ENCODE results near the gene RAB3IP.

Gene RAB3IP, protein sequence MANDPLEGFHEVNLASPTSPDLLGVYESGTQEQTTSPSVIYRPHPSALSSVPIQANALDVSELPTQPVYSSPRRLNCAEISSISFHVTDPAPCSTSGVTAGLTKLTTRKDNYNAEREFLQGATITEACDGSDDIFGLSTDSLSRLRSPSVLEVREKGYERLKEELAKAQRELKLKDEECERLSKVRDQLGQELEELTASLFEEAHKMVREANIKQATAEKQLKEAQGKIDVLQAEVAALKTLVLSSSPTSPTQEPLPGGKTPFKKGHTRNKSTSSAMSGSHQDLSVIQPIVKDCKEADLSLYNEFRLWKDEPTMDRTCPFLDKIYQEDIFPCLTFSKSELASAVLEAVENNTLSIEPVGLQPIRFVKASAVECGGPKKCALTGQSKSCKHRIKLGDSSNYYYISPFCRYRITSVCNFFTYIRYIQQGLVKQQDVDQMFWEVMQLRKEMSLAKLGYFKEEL

DNA sequence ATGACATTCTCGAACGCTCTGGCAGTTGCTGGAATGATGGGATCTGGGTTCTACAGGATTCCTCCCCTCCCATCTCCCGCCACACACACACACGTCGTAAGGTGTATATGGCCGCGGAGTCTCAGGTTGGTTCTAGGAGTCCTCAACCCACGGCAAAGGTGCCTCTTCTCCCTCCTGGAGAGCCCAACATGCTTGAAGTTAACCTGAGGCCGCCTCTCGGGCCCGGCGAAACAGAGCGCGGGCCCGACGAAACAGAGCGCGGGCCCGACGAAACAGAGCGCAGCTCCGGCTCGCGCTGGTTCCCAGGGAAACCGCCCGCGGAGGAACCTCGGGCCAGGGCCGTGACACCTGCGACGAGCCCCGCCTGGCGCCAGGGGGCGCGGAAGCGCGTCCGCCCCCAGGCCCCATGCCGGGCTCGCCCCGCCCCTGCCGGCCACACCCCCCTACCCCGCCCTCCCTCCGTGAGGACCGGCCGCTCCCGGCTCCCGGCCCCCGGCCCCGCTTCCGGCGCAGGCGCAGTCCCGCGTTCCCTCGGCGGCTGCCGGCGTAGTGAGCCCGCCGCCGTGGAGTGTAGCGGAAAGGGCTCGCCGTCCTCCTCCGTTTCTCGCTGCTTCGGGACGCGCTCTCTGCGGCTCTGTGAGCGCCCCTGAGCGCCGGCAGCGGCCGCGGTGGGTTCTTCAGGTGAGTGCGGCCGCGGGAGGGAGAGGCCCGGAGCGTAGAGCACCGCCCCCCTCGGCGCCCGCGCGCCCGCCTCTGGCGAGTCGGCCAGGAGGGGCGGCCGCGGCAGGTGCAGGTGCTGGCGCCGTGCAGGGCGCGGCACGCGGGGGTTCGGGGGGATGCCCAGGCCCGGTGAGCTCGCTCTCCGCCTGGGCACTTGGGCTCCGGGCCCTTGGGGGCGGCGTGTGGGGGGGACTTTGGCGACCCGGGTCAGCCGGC lies at the start of gene RAB3IP:
TSS of gene RAB3IP (plus strand) at position 510 of the 936 bp plus-strand sequence. CDS start 16,549 bp downstream, outside the sequence.
- DNase-seq (ENCODE audit: low spot score): peak; percentile 98

DNA sequence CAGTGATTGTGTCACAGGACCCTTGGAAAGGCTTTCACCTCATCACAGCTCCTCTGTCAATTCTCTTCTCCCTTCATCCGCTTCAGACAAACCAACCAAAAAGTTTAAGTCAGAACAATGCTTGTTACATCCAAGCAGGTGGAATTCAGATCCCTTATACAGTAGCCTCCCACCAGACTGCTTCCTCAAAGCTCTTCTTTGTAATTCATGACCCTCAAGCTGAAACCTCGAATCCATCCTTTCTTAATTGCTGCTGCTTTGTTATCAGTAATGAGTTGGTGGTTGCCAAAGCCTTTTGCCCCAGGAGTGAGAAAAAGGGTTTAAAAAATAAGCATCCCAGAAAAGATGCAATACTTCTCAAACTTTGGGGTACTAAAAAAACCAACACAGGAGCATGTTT lies 49.0 kb upstream of the RAB3IP start:
- peak; percentile 32 for DNase-seq (ENCODE audit: low spot score)

DNA sequence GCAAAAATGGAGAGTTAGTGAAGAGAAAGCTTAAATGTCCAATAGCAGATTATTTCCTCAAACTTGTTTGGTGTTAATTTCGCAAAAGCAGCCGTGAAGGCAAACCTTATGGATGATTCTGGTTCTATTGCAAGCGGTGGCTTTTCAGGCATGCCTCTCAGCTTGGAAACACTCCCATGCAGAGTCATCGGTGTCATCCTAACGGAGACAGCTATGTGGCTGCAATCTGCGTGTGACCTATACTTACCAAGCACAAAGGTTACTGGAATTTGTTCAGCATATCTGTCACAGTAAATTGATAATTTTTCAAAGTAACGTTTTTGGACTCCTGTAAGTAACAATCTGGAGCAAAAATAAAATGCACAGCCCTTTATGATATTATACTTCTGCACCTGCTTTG lies 44.5 kb upstream of the RAB3IP start:
- no peak for DNase-seq (ENCODE audit: low spot score)

GRCh38 chr12:69698054-69698453 lies 40.6 kb upstream of the RAB3IP start:
- DNase-seq (ENCODE audit: low spot score): no peak

DNA sequence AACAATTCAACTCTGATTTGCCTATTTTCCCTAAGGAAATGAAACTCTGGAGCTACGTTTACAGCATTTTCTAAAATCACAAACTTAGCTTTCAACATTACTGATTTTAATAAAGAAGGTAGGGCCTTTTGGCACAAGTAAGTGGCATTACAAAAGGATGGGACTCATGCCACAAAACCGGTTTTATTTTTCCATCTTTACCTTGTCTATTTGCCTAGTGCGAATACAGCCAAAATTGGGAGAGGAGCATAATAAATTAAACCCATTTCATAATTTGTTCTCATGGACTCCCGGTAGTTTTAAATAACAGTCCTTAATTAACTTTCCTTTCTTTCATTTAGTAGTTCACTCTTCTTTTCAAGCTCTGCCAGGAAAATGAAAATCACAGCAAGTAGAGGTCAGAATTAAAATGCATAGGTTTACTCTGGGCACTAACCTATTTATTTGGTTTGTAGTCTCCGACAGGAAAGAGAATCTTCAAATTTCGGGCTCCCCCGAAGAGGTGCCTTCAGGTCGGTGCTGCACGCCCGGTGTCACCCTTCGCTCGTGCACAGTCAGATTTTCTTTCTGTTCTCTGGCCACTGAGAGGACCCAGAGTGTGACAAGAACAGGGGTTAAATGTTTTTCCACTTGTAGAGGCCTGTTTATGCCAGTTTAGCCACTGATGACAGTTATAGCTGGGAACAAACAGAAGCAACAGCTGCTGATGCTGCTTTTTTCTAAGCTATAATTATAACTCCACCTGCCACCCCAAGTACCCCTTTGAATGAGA lies 39.7 kb upstream of the RAB3IP start, which contains the start of gene BEST3:
TSS of gene BEST3 (minus strand) at position 535 of the 772 bp plus-strand sequence. CDS start 1,505 bp downstream, outside the sequence.
- no peak for DNase-seq (ENCODE audit: low spot score)

DNA sequence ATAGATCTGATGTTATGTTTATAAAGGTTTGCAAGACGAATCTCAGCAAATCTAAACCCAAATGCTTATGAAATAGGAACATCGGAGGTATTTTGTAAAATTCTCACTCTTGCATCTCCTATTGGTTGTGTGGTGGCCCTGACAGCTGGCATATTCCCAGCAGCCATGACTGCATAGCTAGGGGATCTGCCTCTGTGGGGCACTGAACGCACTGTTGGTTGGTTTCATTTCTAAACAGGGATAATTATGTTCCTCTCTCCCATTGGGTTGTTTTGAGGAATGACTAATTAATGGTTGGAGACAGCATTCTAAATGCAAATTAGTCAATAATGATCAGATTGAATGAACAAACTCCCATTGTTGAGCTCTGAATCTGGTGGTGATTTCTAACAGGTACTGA lies 36.8 kb upstream of the RAB3IP start:
- DNase-seq (ENCODE audit: low spot score): no peak

DNA sequence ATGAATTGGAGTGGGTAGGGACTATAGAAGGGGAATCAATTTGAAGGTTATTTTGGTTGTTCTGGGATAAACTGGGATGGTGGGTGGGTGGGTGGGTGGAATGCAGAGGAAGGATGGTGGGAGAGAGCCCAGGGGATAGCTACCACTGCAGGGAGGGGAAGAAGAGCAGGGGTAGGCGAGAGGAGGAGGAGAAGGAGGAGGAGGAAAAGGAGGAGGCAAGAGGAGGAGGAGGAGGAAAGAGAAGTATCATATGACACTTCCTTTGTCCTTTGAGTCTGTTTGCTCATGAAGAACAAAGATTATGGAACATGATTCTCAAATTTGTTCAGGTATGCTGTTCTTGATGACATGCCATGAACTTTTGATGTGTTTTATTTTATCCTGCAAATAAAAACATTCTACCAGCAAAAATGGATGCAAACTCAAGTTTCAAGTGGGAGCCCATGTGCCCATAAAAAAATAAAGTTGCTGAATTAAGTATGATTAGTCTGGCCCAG lies 35.5 kb upstream of the RAB3IP start:
- no peak for DNase-seq (ENCODE audit: low spot score)

GRCh38 chr12:69704357-69704756 lies 34.3 kb upstream of the RAB3IP start:
- no peak for DNase-seq (ENCODE audit: low spot score)

- no peak for DNase-seq (ENCODE audit: low spot score)
Observed at GRCh38 chr12:69708649-69709048, 30.0 kb upstream of the RAB3IP start.

DNA sequence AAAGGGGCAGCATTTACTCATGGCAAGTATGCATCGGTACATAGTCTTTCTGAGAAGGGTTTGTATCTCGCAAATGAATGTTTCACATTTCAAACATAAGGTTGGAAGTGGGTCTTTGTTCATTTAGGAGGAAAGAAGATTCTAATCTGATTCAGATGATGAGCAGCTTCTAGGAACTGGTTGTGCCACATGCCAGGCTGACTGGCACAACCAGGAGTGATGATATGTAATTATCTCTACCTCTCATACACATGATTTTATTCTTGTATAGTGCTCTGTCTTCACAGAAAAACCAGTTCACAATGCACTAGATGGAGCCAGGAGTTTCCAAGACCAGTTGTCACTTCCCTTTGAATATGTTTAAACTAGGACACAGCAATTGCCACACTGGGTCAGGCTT lies 25.8 kb upstream of the RAB3IP start:
- no peak for DNase-seq (ENCODE audit: low spot score)

GRCh38 chr12:69714542-69714941 lies 24.1 kb upstream of the RAB3IP start:
- DNase-seq (ENCODE audit: low spot score): no peak

DNA sequence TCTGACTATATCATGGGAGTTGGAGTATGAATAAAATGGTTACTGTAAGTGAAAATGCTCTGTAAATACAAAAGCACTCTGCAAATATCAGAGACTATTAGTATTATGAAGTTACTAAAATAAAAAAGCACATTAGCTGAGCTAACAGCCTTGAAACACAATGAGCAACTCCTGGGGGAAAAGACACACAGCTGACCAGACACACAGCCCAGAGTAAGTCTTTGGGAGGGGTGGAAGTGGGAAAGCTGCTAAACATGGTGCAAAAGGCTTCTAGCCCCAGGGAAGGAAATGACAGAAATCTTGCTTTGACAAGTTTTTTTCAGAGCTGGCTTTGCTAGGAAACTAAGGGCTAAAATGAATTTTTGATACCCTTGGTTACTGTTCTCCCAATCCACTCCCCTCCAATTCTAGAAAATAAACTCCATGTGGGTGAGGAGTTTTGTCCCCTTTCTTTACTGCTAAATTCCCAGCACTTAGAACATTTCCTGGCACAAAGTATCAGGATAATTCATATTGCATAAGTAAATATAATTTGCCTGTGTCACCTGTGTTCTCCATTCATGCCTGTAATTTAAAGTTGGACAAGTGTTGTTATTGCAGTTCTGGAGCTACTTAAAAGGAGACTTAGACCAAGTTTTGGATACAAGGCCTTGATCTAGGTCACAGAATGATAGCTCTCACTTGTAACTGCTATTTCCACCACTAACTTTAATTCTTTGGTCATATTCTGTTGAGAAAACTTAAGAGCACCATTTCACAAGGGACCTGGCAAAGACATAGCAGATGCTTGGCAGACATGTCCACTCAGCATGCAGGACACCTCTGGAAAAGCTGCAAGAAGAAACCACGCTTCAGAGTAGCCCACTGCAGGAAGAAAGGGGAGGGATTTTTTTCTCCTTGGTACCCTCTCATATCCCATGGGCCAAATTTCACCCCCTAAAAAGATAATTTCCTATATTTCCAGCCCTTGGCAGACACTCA lies 19.0 kb upstream of the RAB3IP start:
- no peak for DNase-seq (ENCODE audit: low spot score)

- DNase-seq (ENCODE audit: low spot score): no peak
Observed at GRCh38 chr12:69720750-69721149, 17.9 kb upstream of the RAB3IP start.

DNA sequence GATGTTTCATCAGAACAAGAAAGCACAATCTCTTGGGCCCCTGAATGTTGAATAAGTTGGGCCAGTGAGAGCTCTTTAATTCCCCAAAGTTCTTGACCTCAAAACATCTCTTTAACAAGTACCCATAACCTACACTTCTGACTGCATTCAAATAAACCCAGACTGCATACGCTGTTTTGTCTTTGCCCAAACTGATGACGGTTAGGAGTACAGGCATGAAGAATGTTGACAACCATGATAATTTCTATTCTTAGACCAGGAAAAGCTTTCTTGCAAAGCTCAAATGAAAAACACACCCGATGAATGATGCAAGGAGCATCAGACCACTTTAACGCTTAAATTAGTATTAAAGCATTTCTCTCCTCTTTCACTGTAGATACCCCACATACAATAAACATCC lies 11.7 kb upstream of the RAB3IP start:
- DNase-seq (ENCODE audit: low spot score): no peak

DNA sequence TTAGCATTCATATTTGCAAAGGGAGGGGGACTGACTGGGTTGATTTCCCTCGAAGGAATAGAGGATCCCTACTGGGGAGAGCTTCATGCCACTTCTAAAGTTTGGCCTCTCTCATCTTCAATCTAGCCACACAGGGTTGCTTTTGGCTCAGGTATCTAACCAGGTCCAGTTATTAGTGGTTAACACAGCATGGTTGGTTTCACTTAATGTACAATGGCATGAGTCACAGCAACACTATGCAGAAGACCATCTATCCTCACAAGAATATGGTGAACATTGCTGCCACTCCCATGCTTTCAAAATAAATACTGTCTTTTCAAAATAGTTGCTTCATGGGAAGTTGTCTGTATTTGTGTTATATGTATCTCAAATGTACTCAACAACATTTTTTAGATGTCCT lies 6.6 kb upstream of the RAB3IP start:
- peak; percentile 17 for DNase-seq (ENCODE audit: low spot score)

DNA sequence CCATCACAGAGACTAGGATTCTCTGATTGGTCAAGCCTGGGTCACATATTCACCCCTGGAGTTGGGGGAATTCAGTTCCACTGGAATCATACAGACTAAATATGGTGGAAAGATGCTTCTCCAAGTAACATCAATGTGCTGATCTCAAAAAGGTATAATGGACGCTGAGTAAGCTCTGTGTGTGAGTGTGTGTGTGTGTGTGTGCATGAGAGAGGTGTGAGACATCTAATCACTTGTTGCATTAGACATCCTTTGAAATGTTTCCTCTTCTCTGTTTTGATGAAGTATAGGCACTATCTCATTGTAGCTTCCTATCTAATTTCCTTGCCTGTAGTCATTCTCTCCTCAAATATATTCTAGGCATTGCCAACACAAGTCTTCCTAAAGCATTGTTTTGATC lies 5.0 kb upstream of the RAB3IP start:
- no peak for DNase-seq (ENCODE audit: low spot score)

DNA sequence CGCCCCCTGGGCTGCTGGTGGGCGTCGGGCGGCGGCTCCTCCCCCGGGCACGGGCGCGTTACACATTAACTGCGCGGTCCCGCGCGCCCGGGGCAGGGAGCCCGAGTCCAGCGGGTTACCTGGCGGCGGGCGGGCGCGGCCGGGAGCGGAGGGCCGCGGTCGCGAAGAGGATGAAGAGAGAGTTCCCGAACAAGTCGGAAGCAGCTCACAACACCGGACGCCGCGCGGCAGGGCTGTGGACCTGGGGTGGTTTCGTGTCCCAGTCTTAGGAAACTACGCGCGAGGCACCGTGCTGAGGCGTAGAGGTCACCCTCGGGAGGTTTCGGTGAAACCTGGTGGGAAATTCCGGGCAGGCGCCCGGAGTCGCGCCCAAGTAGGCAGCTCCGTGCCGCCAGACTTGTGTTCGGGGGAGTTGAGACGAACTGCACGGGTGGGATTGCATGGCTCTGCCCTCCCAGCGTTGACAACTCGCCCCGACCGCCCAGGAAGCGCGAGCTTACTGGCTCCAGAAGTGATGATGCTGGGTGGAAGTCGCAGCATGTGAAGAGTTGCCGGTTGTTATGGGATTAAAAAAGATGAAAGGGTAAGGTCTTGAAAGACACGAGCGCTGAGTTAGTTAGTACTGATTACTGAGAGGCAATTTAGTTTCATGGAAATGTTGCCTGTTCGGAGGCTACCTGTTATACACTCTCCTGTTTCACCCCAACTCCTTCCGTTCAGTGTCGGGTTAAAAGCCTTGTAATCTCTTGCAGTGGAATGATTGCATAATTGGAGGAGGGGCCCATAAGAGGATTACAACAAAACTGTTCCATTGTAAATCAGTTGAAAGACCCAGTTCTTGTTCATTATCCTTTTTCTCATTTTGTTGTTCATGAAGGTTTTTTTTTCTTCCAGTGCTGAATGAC lies 879 bp downstream of the RAB3IP start:
- peak; percentile 47 for DNase-seq (ENCODE audit: low spot score)

GRCh38 chr12:69744109-69744508 lies 5.4 kb downstream of the RAB3IP start:
- no peak for DNase-seq (ENCODE audit: low spot score)

- no peak for DNase-seq (ENCODE audit: low spot score)
Observed at GRCh38 chr12:69751476-69751875, 12.8 kb downstream of the RAB3IP start.
